ENCODE data around the gene DNER. TPM values are rescaled to one million over a fixed set of nuclear protein-coding genes. Genes with fewer than 3 reads are reported as not detected.

The DNER gene
- 2.1 and 2.6 TPM in 2 replicates for total RNA-seq

GRCh38 chr2:229714080-229714735, at the start of gene DNER:
Gene DNER (minus strand): TSS chr2:229714555. CDS start chr2:229714423, 132 bp downstream.

Other genes starting within 250 kb of the DNER start
- 97.5 and 102 TPM in 2 replicates for gene TRIP12, start 207.5 kb upstream of the DNER start, total RNA-seq
- 2.3 and 2.6 TPM in 2 replicates for gene FBXO36, start 207.9 kb upstream of the DNER start, total RNA-seq

Measured in mammary microvascular endothelial cell (primary cell).